Hepatocyte (in vitro differentiated cells): ENCODE results near the gene RELA.

ENCODE experiments used
- CTCF ChIP-seq: fragments of 200-600 bp; sonication (generic); IDR thresholded peaks from 2 replicates; pipeline ENCODE4 v1.5.1; 2016; ENCODE audit warnings: antibody characterized with exemption, mild to moderate bottlenecking; ENCODE audit not compliant: poor library complexity
- EZH2 ChIP-seq: fragments of 200-600 bp; sonication (generic); IDR thresholded peaks from 2 replicates; pipeline ENCODE4 v1.6.1; 2016; ENCODE audit warnings: antibody characterized with exemption, mild to moderate bottlenecking, borderline replicate concordance
- EZH2phosphoT487 ChIP-seq: fragments of 200-600 bp; sonication (generic); IDR thresholded peaks from one replicate; pipeline ENCODE4 v1.6.1; 2018; ENCODE audit warnings: antibody characterized with exemption, mild to moderate bottlenecking, low read depth, moderate library complexity; ENCODE audit not compliant: unreplicated experiment, severe bottlenecking

- TF ChIP-seq CTCF (no peak), EZH2 (no peak), EZH2phosphoT487 (no peak)
Observed at GRCh38 chr11:65630215-65630614, 32.5 kb downstream of the RELA start.
